GM10248 (cell line): ENCODE data around the gene TAF6.

Source experiments
- CTCF ChIA-PET: fragments of 300-600 bp; sonication (Branson Sonifier 250); formaldehyde crosslinking; extraction: SDS; loops from one replicate; lab custom pipeline; 2021; ENCODE audit warnings: antibody characterized with exemption; lab: Yijun Ruan, JAX
- POLR2A ChIA-PET: fragments of 350-650 bp; sonication (Branson Sonifier 250); formaldehyde crosslinking; extraction: SDS; loops from one replicate; lab custom pipeline; 2020; ENCODE audit warnings: antibody characterized with exemption; lab: Yijun Ruan, JAX
- DNase-seq: peaks from one replicate; pipeline ENCODE4 v3.0.0; 2012; ENCODE audit errors: extremely low spot score
- TF ChIP-seq, protein P1 (sequence below): IDR thresholded peaks from 2 replicates; pipeline ENCODE4 v1.5.1; 2012; ENCODE audit warnings: mild to moderate bottlenecking, low read depth; ENCODE audit errors: extremely low read depth, missing control alignments, control extremely low read depth

Gene TAF6

DNA sequence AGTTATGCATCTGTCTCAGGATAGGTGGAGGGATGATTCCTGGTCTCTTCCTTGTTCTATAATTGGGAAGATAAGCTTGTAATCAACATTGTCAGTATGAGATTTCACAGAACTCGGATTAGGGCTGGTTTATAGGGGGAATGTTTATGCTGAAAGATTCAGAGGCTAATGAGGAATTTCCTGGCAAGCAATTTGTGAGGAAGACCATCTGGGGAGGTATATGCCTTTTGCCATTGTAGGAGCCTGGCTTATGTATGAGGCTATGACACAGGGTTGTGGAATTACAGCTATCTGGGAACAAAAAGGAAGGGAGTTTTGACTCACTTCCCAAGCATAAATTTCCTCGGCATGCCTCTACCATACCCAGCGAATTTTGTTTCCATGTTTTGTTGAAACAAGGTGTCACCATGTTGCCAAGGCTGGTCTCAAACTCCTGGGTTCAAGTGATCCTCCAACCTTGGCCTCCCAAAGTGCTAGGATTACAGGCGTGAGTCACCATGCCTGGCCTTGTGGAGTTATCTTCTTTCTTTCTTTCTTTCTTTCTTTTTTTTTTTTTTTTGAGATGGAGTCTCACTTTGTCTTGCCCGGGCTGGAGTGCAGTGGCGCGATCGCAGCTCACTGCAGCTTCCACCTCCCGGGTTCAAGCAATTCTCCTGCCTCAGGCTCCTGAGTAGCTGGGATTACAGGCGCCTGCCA, 32.0 kb downstream of the TAF6 start:
- ChIA-PET POLR2A (no interaction called here), CTCF (interaction anchor here (1.3 to 2.2 kb wide), 2 partner anchors 14 to 46 kb away, joined by 4 to 6 read pairs; partner anchors contain the start of genes AP4M1 and MCM7)
- TF ChIP-seq, protein P1, sequence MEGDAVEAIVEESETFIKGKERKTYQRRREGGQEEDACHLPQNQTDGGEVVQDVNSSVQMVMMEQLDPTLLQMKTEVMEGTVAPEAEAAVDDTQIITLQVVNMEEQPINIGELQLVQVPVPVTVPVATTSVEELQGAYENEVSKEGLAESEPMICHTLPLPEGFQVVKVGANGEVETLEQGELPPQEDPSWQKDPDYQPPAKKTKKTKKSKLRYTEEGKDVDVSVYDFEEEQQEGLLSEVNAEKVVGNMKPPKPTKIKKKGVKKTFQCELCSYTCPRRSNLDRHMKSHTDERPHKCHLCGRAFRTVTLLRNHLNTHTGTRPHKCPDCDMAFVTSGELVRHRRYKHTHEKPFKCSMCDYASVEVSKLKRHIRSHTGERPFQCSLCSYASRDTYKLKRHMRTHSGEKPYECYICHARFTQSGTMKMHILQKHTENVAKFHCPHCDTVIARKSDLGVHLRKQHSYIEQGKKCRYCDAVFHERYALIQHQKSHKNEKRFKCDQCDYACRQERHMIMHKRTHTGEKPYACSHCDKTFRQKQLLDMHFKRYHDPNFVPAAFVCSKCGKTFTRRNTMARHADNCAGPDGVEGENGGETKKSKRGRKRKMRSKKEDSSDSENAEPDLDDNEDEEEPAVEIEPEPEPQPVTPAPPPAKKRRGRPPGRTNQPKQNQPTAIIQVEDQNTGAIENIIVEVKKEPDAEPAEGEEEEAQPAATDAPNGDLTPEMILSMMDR, result no peak
- DNase-seq, result no peak

DNA sequence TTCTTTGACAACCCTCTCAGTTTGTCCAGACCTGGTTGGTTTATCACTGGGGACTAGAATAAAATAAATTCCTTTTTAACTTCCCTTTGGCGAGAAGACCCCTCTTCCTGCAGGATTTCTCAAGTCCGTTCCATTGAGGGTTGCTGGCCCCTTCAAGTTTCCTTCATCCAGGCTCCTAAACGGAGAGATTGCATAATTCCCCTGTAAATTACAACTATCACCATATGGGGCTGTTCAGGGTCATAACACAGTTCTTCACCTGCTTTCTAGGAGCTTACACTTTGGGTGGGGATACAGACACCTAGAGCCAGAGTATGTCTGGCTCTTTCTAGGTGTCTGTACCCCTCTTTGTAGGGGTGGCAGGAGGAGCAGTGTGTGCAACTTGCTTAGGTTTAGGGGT, 33.6 kb downstream of the TAF6 start:
- TF ChIP-seq, protein P1, result no peak
- POLR2A ChIA-PET, result no interaction called here
- CTCF ChIA-PET, result interaction anchor here (1.0 to 2.3 kb wide), 2 partner anchors 15 to 45 kb away, joined by 3 to 6 read pairs; no protein-coding TSS in a partner anchor

DNA sequence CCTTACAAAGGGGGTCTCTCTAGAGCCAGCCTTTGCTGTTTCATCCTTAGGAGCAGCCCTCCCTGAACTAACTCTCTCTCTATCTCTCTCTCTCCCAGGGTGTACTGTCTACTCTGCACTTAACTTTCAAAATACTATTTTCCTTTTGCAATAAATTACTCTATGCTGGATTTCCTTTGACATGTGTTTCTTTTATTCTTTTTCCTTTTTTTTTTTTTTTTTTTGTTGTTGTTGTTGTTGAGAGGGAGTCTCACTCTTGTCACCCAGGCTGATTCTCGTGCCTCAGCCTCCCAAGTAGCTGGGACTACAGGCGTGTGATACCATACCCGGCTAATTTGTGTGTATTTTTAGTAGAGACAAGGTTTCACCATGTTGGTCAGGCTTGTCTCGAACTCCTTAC, 36.2 kb downstream of the TAF6 start:
- DNase-seq, result no peak
- TF ChIP-seq, protein P1, result no peak
- ChIA-PET POLR2A (interaction anchor here (0.6 to 1.0 kb wide), 6 partner anchors 8 to 318 kb away, joined by 3 to 8 read pairs (median 4); no protein-coding TSS in a partner anchor), CTCF (interaction anchor here (0.9 to 2.8 kb wide), 17 partner anchors 10 to 169 kb away, joined by 3 to 14 read pairs (median 4); partner anchors contain the start of genes TRIM4 and ZSCAN21)

More for the DNA sequence above, 33.6 kb downstream of the TAF6 start:
- DNase-seq, result no peak

DNA sequence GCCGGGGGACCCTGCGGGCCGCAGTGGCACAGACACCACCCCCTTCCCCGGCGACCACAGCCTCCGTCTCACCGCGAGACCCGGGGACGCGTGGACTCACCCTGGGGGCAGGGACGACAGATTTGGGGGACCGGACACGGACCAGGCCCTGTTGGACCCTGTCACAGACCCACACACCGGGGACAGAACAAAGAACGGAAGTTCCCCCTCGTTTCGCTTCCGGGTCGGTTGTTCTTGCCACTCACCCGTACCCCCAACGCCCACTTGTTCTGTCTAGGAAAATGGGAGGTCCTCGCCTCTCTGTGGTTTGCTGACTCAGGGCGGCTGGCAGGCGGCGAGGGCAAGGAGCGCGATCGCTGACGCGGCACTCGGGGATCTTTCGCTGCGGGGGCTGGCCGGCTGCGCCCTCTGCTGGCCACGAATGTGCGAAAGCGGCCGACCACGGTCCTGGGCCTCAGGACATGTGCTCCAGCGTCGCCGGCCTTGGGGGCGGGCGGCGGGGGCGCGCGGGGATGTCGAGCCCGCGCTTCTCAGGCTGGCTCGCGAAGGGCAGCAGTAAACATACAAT, 37.5 kb downstream of the TAF6 start, which contains the start of gene ZNF3:
Gene ZNF3, minus strand, starts transcription at position 189 of the 568 bp plus-strand sequence. CDS start 4,366 bp downstream, outside the sequence.
- CTCF ChIA-PET, result interaction anchor here (0.9 to 1.5 kb wide), 12 partner anchors 14 to 90 kb away, joined by 3 to 14 read pairs (median 4); partner anchors contain the start of genes AP4M1, MCM7, ZKSCAN1 and ZSCAN21
- TF ChIP-seq, protein P1, result peak; percentile 92
- peak; percentile 97 for DNase-seq
- POLR2A ChIA-PET, result interaction anchor here (0.7 to 0.8 kb wide), 3 partner anchors 15 to 523 kb away, joined by 3 to 4 read pairs (median 4); partner anchors contain the start of genes MCM7 and ZNF655

DNA sequence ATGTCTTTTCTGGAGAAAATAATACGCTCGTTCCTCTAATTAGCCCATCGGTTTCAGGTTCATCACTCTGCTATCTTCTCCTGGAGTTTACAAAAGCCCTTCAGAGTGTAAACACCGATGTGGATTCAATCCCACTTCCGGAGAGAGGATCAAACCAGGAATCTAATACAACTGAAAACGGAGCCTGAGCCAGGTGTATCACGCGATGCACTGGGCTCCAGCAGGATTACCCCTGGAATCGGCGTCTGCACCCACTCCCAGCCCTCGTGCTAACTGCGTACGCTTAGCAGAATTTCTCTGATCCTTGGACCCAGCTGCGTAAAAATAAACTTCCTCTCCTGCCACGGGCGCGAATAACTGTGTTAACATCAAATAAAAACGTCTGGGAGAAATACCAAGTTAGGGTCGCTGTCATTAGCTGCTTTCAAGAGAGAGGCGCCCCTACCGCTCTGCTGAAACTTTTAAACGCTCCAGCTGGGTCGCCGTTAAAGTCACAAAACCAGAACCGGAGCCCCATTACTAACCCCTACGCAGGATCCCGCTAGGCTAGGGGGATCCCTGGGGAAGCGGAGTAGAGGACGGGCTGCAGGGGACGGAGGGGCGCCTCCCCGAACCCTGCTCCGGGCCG, 38.1 kb downstream of the TAF6 start:
- DNase-seq, result no peak
- CTCF ChIA-PET, result interaction anchor here (0.6 to 1.6 kb wide), 8 partner anchors 10 to 74 kb away, joined by 3 to 6 read pairs (median 4); partner anchors contain the start of genes AP4M1, MCM7, ZKSCAN1 and ZSCAN21
- POLR2A ChIA-PET, result interaction anchor here (0.8 kb wide), 1 partner anchor 523 kb away, joined by 3 read pairs; the partner anchor contains the start of gene ZNF655
- TF ChIP-seq, protein P1, result no peak
